ENCODE data around the gene PSAT1.

DNA sequence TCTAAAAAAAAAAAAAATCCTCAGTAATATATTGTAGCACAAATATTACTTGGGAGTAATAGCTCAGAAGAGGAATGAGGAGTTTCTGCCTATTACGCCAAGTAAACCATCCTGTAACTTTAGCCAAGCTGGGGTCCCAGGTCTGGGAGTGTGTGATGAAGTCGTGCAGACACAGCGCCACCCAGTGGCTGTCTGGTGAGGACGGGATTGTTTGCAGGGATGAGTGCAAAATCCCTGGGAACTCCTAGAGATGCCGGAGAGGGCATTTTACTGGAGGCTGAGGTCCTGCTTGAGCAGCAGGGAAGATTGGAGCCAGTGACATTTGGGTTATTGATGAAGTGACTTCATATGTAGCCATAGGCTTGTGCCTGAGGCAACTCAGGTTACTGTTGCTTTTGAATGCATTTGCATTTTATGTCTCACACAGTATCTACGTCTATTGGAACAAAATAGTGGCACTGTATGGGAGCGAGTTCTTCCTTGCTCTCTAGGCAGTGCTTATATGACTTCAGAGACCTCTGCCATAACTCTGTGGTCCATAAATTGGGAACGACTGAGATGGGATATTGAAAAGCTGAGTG is 72.8 kb downstream of the PSAT1 start:
- TF ChIP-seq, protein P1, sequence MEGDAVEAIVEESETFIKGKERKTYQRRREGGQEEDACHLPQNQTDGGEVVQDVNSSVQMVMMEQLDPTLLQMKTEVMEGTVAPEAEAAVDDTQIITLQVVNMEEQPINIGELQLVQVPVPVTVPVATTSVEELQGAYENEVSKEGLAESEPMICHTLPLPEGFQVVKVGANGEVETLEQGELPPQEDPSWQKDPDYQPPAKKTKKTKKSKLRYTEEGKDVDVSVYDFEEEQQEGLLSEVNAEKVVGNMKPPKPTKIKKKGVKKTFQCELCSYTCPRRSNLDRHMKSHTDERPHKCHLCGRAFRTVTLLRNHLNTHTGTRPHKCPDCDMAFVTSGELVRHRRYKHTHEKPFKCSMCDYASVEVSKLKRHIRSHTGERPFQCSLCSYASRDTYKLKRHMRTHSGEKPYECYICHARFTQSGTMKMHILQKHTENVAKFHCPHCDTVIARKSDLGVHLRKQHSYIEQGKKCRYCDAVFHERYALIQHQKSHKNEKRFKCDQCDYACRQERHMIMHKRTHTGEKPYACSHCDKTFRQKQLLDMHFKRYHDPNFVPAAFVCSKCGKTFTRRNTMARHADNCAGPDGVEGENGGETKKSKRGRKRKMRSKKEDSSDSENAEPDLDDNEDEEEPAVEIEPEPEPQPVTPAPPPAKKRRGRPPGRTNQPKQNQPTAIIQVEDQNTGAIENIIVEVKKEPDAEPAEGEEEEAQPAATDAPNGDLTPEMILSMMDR (IDR thresholded peaks at IDR 0.05; ENCODE audit: low read depth, low read length): peak; percentile 87
- no peak for TF ChIP-seq EZH2phosphoT487 (IDR thresholded peaks at IDR 0.05; ENCODE audit: low read depth)
